ENCODE results near the gene RPL7A. TPM values are rescaled to one million over a fixed set of nuclear protein-coding genes. Genes with fewer than 3 reads are reported as not detected.

The RPL7A gene
- total and polyA plus RNA-seq, 2 of the 13 experiments (the other 11 are each of a cell fraction or from before 2014, with no cell fraction given) = 2,401 to 2,938 TPM

DNA sequence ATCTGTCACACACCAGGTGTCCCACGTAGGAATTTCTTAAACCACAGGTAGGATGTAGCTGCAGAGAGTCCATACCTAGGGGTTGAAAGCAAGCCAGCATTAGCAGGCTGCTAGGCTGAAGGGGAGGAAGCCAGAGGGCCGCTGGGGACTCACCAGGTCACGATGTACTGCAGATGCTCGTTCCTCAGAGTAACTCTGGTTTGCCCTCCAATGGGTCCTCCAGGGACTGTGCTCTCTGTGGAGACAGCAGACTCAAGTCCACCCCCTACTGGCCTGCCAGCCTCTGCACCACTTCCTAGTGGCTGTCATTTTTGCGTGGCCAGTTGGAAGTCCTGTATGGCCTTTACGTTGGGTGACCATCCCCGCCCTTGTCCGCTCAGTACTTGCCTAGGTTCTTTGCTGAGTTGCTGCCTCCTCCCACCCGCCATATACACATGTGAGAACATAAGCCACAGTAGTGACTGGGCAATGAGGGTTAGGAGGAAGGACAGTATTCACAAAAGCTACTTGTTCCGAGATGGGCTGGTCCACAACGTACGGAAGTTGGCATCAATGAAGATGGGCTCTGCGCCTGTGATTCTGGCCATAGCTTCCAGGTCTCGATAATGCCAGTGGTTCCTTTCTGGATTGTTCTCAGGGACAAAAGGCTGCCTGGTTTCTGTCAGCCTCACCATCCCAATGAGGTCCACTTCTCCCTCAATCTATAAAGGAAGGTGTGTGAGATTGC is 4.1 kb downstream of the RPL7A start (continued):
- TF ChIP-seq ZNF577 (CRISPR knock-in tag; IDR thresholded peaks at IDR 0.05; ENCODE audit: borderline replicate concordance, low read depth) = no peak
- no peak for TF ChIP-seq RORA (CRISPR knock-in tag; IDR thresholded peaks at IDR 0.05)
- TF ChIP-seq, protein P1, sequence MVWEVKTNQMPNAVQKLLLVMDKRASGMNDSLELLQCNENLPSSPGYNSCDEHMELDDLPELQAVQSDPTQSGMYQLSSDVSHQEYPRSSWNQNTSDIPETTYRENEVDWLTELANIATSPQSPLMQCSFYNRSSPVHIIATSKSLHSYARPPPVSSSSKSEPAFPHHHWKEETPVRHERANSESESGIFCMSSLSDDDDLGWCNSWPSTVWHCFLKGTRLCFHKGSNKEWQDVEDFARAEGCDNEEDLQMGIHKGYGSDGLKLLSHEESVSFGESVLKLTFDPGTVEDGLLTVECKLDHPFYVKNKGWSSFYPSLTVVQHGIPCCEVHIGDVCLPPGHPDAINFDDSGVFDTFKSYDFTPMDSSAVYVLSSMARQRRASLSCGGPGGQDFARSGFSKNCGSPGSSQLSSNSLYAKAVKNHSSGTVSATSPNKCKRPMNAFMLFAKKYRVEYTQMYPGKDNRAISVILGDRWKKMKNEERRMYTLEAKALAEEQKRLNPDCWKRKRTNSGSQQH (CRISPR knock-in tag; IDR thresholded peaks at IDR 0.05; ENCODE audit: low read depth) = no peak
- TF ChIP-seq ADNP (CRISPR knock-in tag; IDR thresholded peaks at IDR 0.05) = no peak
- peak; percentile 54; the same call in 1 of the 2 replicates for TF ChIP-seq ZSCAN21 (CRISPR knock-in tag; IDR thresholded peaks at IDR 0.05; ENCODE audit: borderline replicate concordance)

DNA sequence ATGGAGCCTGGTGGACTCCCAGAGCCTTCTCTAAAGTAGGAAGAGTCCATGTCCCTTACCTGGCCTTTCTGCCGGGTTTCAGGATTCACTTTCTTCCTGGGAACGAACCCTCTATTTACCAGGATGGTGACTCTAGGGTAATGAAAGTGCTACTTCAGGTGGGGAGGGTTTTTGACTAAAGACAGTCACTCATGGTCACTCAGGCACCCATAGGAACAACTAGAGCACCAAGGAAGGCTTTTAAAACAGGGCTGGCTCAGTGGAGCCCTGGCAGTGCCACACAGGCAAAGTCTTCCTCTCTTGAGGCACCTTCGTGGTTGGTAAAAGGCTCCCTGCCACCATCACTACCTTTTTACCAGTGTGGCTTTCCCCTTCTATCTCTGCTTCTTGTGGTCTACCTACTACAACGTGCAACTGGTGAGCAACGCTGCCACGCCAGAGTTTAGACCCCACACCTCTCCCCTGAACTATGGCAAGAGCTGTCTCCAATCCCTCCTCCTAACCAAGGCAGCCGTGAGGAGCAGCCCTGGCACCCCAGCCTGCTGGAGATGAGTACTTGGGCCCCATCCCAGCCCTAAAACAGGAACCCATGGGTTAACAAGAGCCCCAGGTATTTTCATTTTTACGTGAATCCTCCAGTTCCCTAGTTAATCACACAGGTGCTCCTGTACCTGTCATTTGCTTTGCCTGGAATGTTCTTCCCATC is 4.8 kb downstream of the RPL7A start:
- Histone ChIP-seq H3K9me3 (ENCODE audit: low read length) (no peaks in the 10 kb centered on the region), H4K20me1 (ENCODE audit: insufficient read depth, low read length) (peaks cover 19% of the 10 kb centered on the region), H3K79me2 (ENCODE audit: insufficient read depth, low read length) (peaks cover 34% of the 10 kb centered on the region), H3K4me1 (ENCODE audit: insufficient read depth, low read length) (peaks cover 45% of the 10 kb centered on the region), H3K9ac (ENCODE audit: insufficient read depth, low read depth, low read length) (no peak overlapping the region), H3K4me3 (replicated peaks in 1 of 3; ENCODE audit: insufficient read depth in 1 of 3, low read depth in 2 of 3, low read length in 3 of 3) (no peak overlapping the region), H3K27ac (ENCODE audit: extremely low read length, insufficient read depth, low read length) (no peak overlapping the region), H3K36me3 (replicated peaks in 1 of 2; ENCODE audit: control insufficient read depth in 1 of 2, insufficient read depth in 2 of 2, low read length in 2 of 2) (peaks cover 18 to 43% of the 10 kb centered on the region in 2 experiments), H2AFZ (ENCODE audit: low read length) (no peak overlapping the region), H3K4me2 (ENCODE audit: low read depth, low read length) (no peak overlapping the region), H3K27me3 (ENCODE audit: control insufficient read depth in 1 of 2, insufficient read depth in 2 of 2, low read length in 2 of 2) (no peaks in the 10 kb centered on the region; a peak in 1 of 5 replicates)
- WGBS (ENCODE audit: low lambda C conversion rate) = 94% methylated on average over 8 of the region's 8 CpGs
- no TSS peak for BruUV-seq (replicated peaks)
- intact Hi-C loops (cut with micrococcal nuclease; ENCODE audit: unreplicated experiment) (no loop called here), in situ Hi-C loops (cut with HindIII; ENCODE audit: extremely low pct_ligation_motif_present, low pct_unique_long_range_greater_than_20kb) (no loop called here)
- CTCF ChIA-PET (ENCODE audit: low intra/inter-chr PET ratio, low total read pairs) = no interaction called here
- DNase-seq (ENCODE audit: low spot score) (no peak), ATAC-seq (no peak), FAIRE-seq (no peak)
- POLR2A ChIA-PET = no interaction called here
- TF ChIP-seq, protein P2, sequence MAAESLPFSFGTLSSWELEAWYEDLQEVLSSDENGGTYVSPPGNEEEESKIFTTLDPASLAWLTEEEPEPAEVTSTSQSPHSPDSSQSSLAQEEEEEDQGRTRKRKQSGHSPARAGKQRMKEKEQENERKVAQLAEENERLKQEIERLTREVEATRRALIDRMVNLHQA (CRISPR knock-in tag; IDR thresholded peaks at IDR 0.05) = no peak
- TF ChIP-seq SKI (IDR thresholded peaks at IDR 0.05; ENCODE audit: partially characterized antibody) (no peak), ZNF672 (CRISPR knock-in tag; IDR thresholded peaks at IDR 0.05) (no peak), ZNF678 (CRISPR knock-in tag; IDR thresholded peaks at IDR 0.05) (no peak), SP2 (CRISPR knock-in tag; IDR thresholded peaks at IDR 0.05) (no peak), POLR2G (IDR thresholded peaks at IDR 0.05; ENCODE audit: low read depth, low read length) (peak; percentile 69), RBFOX2 (IDR thresholded peaks at IDR 0.05; ENCODE audit: low read depth, low read length) (peak; percentile 62), YY1 (IDR thresholded peaks at IDR 0.05; ENCODE audit: insufficient read depth, insufficient replicate concordance, low read depth, low read length) (no peak), POLR2A (IDR thresholded peaks at IDR 0.05; ENCODE audit: insufficient read depth in 1 of 2, low read depth in 2 of 2, low read length in 2 of 2) (peak in 1 of 2 experiments; percentile 59; a peak in 1 of 4 replicates), POLR2AphosphoS5 (IDR thresholded peaks at IDR 0.05; ENCODE audit: low read depth, low read length) (peak; percentile 30), TEAD2 (CRISPR knock-in tag; IDR thresholded peaks at IDR 0.05) (no peak), RBM22 (optimal IDR thresholded peaks at IDR 0.05; ENCODE audit: low read length) (peak; percentile 68)
- TF ChIP-seq, protein P3, sequence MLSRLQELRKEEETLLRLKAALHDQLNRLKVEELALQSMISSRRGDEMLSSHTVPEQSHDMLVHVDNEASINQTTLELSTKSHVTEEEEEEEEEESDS (CRISPR knock-in tag; IDR thresholded peaks at IDR 0.05; ENCODE audit: borderline replicate concordance) = no peak
- TF ChIP-seq, protein P4, sequence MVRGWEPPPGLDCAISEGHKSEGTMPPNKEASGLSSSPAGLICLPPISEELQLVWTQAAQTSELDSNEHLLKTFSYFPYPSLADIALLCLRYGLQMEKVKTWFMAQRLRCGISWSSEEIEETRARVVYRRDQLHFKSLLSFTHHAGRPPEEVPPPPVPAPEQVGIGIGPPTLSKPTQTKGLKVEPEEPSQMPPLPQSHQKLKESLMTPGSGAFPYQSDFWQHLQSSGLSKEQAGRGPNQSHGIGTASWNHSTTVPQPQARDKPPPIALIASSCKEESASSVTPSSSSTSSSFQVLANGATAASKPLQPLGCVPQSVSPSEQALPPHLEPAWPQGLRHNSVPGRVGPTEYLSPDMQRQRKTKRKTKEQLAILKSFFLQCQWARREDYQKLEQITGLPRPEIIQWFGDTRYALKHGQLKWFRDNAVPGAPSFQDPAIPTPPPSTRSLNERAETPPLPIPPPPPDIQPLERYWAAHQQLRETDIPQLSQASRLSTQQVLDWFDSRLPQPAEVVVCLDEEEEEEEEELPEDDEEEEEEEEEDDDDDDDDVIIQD (CRISPR knock-in tag; IDR thresholded peaks at IDR 0.05; ENCODE audit: low read depth) = no peak

All from HepG2 (cell line).